K562 (cell line): ENCODE measurements around the gene FGF5. TPM values are rescaled to one million over a fixed set of nuclear protein-coding genes. Genes with fewer than 3 reads are reported as not detected.
"Not testable (repeated sequence)": the region's sequence is repeated elsewhere in the genome, so short reads cannot be mapped to it uniquely, and the experiment has no call there.

Experiments
- ATAC-seq: fragments of 200-7000 bp; cut with Tn5 transposase; 3 replicates; pipeline ENCODE4 v1.9.1; 2020; ENCODE audit warnings: moderate library complexity
- BruUV-seq: library from RNA; stranded (reverse); fragments of 400-500 nt; replicated peaks from 2 replicates; lab custom pipeline; 2021; lab: Mats Ljungman, UMichigan
- CTCF ChIA-PET: fragments of 300-600 bp; formaldehyde crosslinking; extraction: SDS; loops from one replicate; lab custom pipeline; 2021; ENCODE audit warnings: low intra/inter-chr PET ratio; lab: Yijun Ruan, JAX
- POLR2A ChIA-PET: fragments of 300-600, 350-650 bp; sonication (Branson Sonifier 250); formaldehyde crosslinking; extraction: SDS; loops from one replicate; lab custom pipeline; 2021; ENCODE audit warnings: antibody characterized with exemption, inconsistent platforms; lab: Yijun Ruan, JAX
- DNase-seq, 4 experiments: peaks; one replicate each; pipeline versions ENCODE4 v3.0.0 to v3.0.0-alpha.2; 2011 to 2018; ENCODE audit warnings: low spot score in 3 of 4, mixed read lengths in 3 of 4; ENCODE audit errors: extremely low read depth in 1 of 4
- FAIRE-seq: peaks from 2 replicates; lab custom pipeline; 2011; peaks lifted over from hg19 to GRCh38; lab: Jason Lieb, UNC
- H2AFZ ChIP-seq: 2 replicates; pipeline ENCODE4 v1.6.0; 2011; ENCODE audit warnings: low read depth, low read length, control low read depth, inconsistent platforms
- H3K27ac ChIP-seq: fragments of 200-600 bp; 3 replicates; pipeline ENCODE4 v1.8.0; 2011; ENCODE audit warnings: low read depth, mild to moderate bottlenecking, control low read depth, inconsistent platforms, low read length, moderate library complexity, mixed read lengths; ENCODE audit errors: extremely low read depth
- H3K27me3 ChIP-seq, 2 experiments: fragments of 300-600 bp in 1 of 2; 2 replicates in 1 of 2; 3 replicates in 1 of 2; pipeline versions ENCODE4 v1.6.0 to v1.8.0; 2011; ENCODE audit warnings: inconsistent platforms in 2 of 2, low read length in 2 of 2, mild to moderate bottlenecking in 1 of 2, mixed read lengths in 1 of 2, moderate library complexity in 1 of 2; ENCODE audit not compliant: control insufficient read depth in 2 of 2, insufficient read depth in 2 of 2
- H3K36me3 ChIP-seq: fragments of 300-600 bp; 3 replicates; pipeline ENCODE4 v1.8.0; 2011; ENCODE audit warnings: mild to moderate bottlenecking, low read length, inconsistent platforms; ENCODE audit not compliant: control insufficient read depth, insufficient read depth
- H3K4me1 ChIP-seq, 2 experiments: fragments of 200-600 bp in 1 of 2; replicated peaks in 1 of 2; 2 replicates in 1 of 2; 3 replicates in 1 of 2; pipeline versions ENCODE4 v1.5.1 to v1.8.0; 2011; ENCODE audit warnings: inconsistent platforms in 2 of 2, low read length in 2 of 2, mild to moderate bottlenecking in 1 of 2, mixed read lengths in 1 of 2, moderate library complexity in 1 of 2; ENCODE audit not compliant: control insufficient read depth in 2 of 2, insufficient read depth in 2 of 2
- H3K4me2 ChIP-seq: 2 replicates; pipeline ENCODE4 v1.6.1; 2011; ENCODE audit warnings: low read length, control low read depth, inconsistent platforms, mixed read lengths; ENCODE audit not compliant: insufficient read depth
- H3K4me3 ChIP-seq: fragments of 200-600 bp; sonication (generic), shearing (Covaris generic); 2 replicates; pipeline ENCODE4 v1.5.1; 2016; ENCODE audit warnings: control low read depth, inconsistent platforms
- H3K79me2 ChIP-seq: fragments of 200-600 bp; 3 replicates; pipeline ENCODE4 v1.8.0; 2011; ENCODE audit warnings: low read length, inconsistent platforms; ENCODE audit not compliant: control insufficient read depth, insufficient read depth
- H3K9ac ChIP-seq, 2 experiments: 2 replicates each; pipeline versions ENCODE4 v1.6.0 to v1.6.1; 2011; ENCODE audit warnings: low read depth in 2 of 2, low read length in 2 of 2, control low read depth in 1 of 2, inconsistent platforms in 1 of 2, mild to moderate bottlenecking in 1 of 2, mixed read lengths in 1 of 2; ENCODE audit not compliant: insufficient read depth in 1 of 2
- H3K9me1 ChIP-seq: one replicate; pipeline ENCODE4 v1.6.0; 2011; ENCODE audit warnings: inconsistent platforms, mild to moderate bottlenecking, low read length, moderate library complexity; ENCODE audit not compliant: control insufficient read depth, insufficient read depth
- H3K9me3 ChIP-seq: replicated peaks from 2 replicates; pipeline ENCODE4 v1.5.1; 2011; ENCODE audit warnings: low read depth, low read length, inconsistent platforms; ENCODE audit not compliant: control insufficient read depth, insufficient read depth
- H4K20me1 ChIP-seq: replicated peaks from 2 replicates; pipeline ENCODE4 v1.6.1; 2011; ENCODE audit warnings: low read length, inconsistent platforms, mixed read lengths; ENCODE audit not compliant: control insufficient read depth, insufficient read depth
- CHD1 ChIP-seq: fragments of 200-600 bp; sonication (generic); IDR thresholded peaks from one replicate; pipeline ENCODE4 v1.6.1; 2012; ENCODE audit warnings: mild to moderate bottlenecking, moderate library complexity, low read length, inconsistent platforms
- HMG20A ChIP-seq: fragments of 450-650 bp; formaldehyde crosslinking; conservative IDR thresholded peaks from 2 replicates; pipeline ENCODE4 v1.4.0; 2020; ENCODE audit warnings: mild to moderate bottlenecking, mixed read lengths
- ID3 ChIP-seq, 2 experiments: fragments of 250-450 bp in 1 of 2; fragments of 450-650 bp in 1 of 2; sonication (Bioruptor Pico) in 1 of 2; IDR thresholded peaks; 2 replicates each; pipeline versions ENCODE4 v1.6.1 to v1.8.0; 2016 to 2021; ENCODE audit warnings: mild to moderate bottlenecking in 2 of 2, moderate library complexity in 2 of 2, missing compliant biosample characterization in 1 of 2, missing genetic modification characterization in 1 of 2
- NFRKB ChIP-seq: fragments of 450-650 bp; IDR thresholded peaks from 2 replicates; pipeline ENCODE4 v1.6.1; 2016; ENCODE audit warnings: low read depth
- RBBP5 ChIP-seq: fragments of 200-600 bp; sonication (generic); IDR thresholded peaks from 2 replicates; pipeline ENCODE4 v1.6.1; 2012; ENCODE audit warnings: borderline replicate concordance, mild to moderate bottlenecking, low read length, control low read depth, inconsistent platforms; ENCODE audit not compliant: insufficient read depth, poor library complexity, severe bottlenecking
- TCF7 ChIP-seq: sonication (generic); IDR thresholded peaks from 2 replicates; pipeline ENCODE4 v1.6.1; 2016; ENCODE audit warnings: antibody characterized with exemption, borderline replicate concordance
- USF1 ChIP-seq: sonication (generic); formaldehyde crosslinking; IDR thresholded peaks from 2 replicates; pipeline ENCODE4 v1.9.0; 2022; ENCODE audit warnings: mild to moderate bottlenecking, missing genetic modification reagents
- ZNF398 ChIP-seq: fragments of 250-450 bp; sonication (Bioruptor Pico); IDR thresholded peaks from 2 replicates; pipeline ENCODE4 v1.8.0; 2021; ENCODE audit warnings: moderate library complexity, mild to moderate bottlenecking, inconsistent platforms
- ZNF583 ChIP-seq: fragments of 250-450 bp; sonication (Bioruptor Pico); IDR thresholded peaks from 2 replicates; pipeline ENCODE4 v1.4.0; 2020
- WGBS: fragments of 100-300 bp; shearing (Covaris generic); methylation state at CpG from one replicate; pipeline ENCODE4 v1.1.6; 2016; ENCODE audit warnings: low coverage, mixed read lengths; ENCODE audit not compliant: insufficient coverage; ENCODE audit errors: missing lambda C conversion rate; 5-methylcytosine and 5-hydroxymethylcytosine counted together
- in situ Hi-C: fragments of 300-500 bp; cut with MboI; formaldehyde crosslinking; loops from 4 replicates; pipeline ENCODE4 v1.15.0; 2018; ENCODE audit warnings: inconsistent platforms, mixed read lengths
- intact Hi-C: fragments of 100-400 bp; cut with micrococcal nuclease; formaldehyde crosslinking; loops from 2 replicates; pipeline ENCODE4 v1.14.2; 2022
- polyA plus RNA-seq, 8 experiments: library from polyadenylated mRNA; depleted of rRNA in 4 of 8; stranded (reverse) in 5 of 8; unstranded in 3 of 8; fragments of >200 nt; fragmentation: Nextera tagmentation in 2 of 8; fragmentation: Illumina TruSeq in 1 of 8; extraction: Ambion mirVana in 2 of 8; extraction: Trizol in 1 of 8; gene quantifications; 2 replicates each; pipeline versions ENCODE4 v1.2.1 to v1.2.3, GENCODE V29; 2011 to 2014; ENCODE audit warnings: inconsistent platforms in 1 of 8, missing spikeins in 1 of 8
- total RNA-seq, 7 experiments: library from RNA; depleted of rRNA in 6 of 7; stranded (reverse); fragments of >200 nt in 6 of 7; fragmentation: Illumina TruSeq in 2 of 7; extraction: Trizol in 2 of 7; gene quantifications; 2 replicates each; pipeline versions ENCODE4 v1.2.1 to v1.2.3, GENCODE V29; 2011 to 2021; ENCODE audit warnings: low replicate concordance in 1 of 7

FGF5 gene
- total and polyA plus RNA-seq, 9 of the 15 experiments (the other 6 are each of a cell fraction or from before 2014, with no cell fraction given) = 0.38 to 2.7 (median 1.1) TPM

GRCh38 chr4:80243274-80244018 lies 23.0 kb upstream of the FGF5 start (continued):
- no peak for TF ChIP-seq RBBP5

- H3K27ac ChIP-seq, H4K20me1 ChIP-seq, ATAC-seq, H3K36me3 ChIP-seq, H3K4me3 ChIP-seq, H3K9ac ChIP-seq, H2AFZ ChIP-seq, H3K9me1 ChIP-seq, CTCF ChIA-PET, BruUV-seq, intact Hi-C loops, in situ Hi-C loops, FAIRE-seq, H3K79me2 ChIP-seq, H3K4me1 ChIP-seq, H3K27me3 ChIP-seq, H3K4me2 ChIP-seq, H3K9me3 ChIP-seq, DNase-seq: not testable (repeated sequence)
- POLR2A ChIA-PET = interaction anchor here (0.5 to 0.6 kb wide), 2 partner anchors 9 to 1320 kb away, joined by 3 to 4 read pairs; no protein-coding TSS in a partner anchor
- 79% methylated on average over 1 of the region's 1 CpG for WGBS
Observed at GRCh38 chr4:80247484-80247883, 19.0 kb upstream of the FGF5 start.

- H3K36me3 ChIP-seq = no peaks in the 10 kb centered on the region
- no peak for FAIRE-seq
- no peaks in the 10 kb centered on the region for H3K27me3 ChIP-seq
- no peaks in the 10 kb centered on the region for H3K9me3 ChIP-seq
- in situ Hi-C loops = no loop called here
- CTCF ChIA-PET = no interaction called here
- no peaks in the 10 kb centered on the region for H4K20me1 ChIP-seq
- no peak overlapping the region for H3K4me3 ChIP-seq
- WGBS = 14% methylated on average over 1 of the region's 1 CpG
- DNase-seq = no peak
- no peaks in the 10 kb centered on the region for H3K9me1 ChIP-seq
- POLR2A ChIA-PET = no interaction called here
- no peak overlapping the region for H3K9ac ChIP-seq
- no peak overlapping the region; the same call in 1 of the 2 replicates for H2AFZ ChIP-seq
- H3K27ac ChIP-seq = no peak overlapping the region
- intact Hi-C loops = no loop called here
- ATAC-seq = no peak
- no peak overlapping the region for H3K4me2 ChIP-seq
- H3K4me1 ChIP-seq = peaks cover 0 to 24% of the 10 kb centered on the region in 2 experiments; a peak in 3 of 5 replicates
- H3K79me2 ChIP-seq = no peaks in the 10 kb centered on the region
- no TSS peak for BruUV-seq
- TF ChIP-seq CHD1 = no peak
- TF ChIP-seq ZNF398 (CRISPR knock-in tag) = no peak
- no peak for TF ChIP-seq HMG20A (CRISPR knock-in tag)
- no peak for TF ChIP-seq ID3 (CRISPR knock-in tag; IDR thresholded peaks at IDR 0.05)
- TF ChIP-seq ID3 (tag; IDR thresholded peaks at IDR 0.05) = no peak
- TF ChIP-seq NFRKB = no peak
- TF ChIP-seq USF1 (CRISPR knock-in tag) = no peak
- no peak for TF ChIP-seq TCF7
- TF ChIP-seq ZNF583 (CRISPR knock-in tag) = no peak
Observed at GRCh38 chr4:80249144-80249543, 17.3 kb upstream of the FGF5 start.
